Esophagus muscularis mucosa (tissue), 4 donors: Measurements from ENCODE around the gene CPNE1. TPM values are rescaled to one million over a fixed set of nuclear protein-coding genes. Genes with fewer than 3 reads are reported as not detected.

Experiments
- DNase-seq: peaks from one replicate; pipeline ENCODE4 v3.0.0-alpha.2; 2017; ENCODE audit errors: extremely low spot score
- H3K27ac ChIP-seq, 4 donors: fragments of 200-600 bp; sonication (generic); replicated peaks in 1 of 4; 1 replicate in 3 of 4; 2 replicates in 1 of 4; pipeline ENCODE4 v1.5.1; 2016 to 2019; ENCODE audit warnings: mild to moderate bottlenecking in 1 of 4
- H3K27me3 ChIP-seq, 4 donors: fragments of 200-600 bp; sonication (generic); one replicate each; pipeline versions ENCODE4 v1.5.1 to v1.6.0; 2016 to 2019
- H3K36me3 ChIP-seq, 4 donors: fragments of 200-600 bp; sonication (generic); one replicate each; pipeline ENCODE4 v1.5.1; 2016 to 2019
- H3K4me1 ChIP-seq, 4 donors: fragments of 200-600 bp; sonication (generic); one replicate each; pipeline ENCODE4 v1.5.1; 2016 to 2019
- H3K4me3 ChIP-seq, 4 donors: fragments of 200-600 bp; sonication (generic); 1 replicate in 2 of 4; 2 replicates in 2 of 4; pipeline ENCODE4 v1.5.1; 2016 to 2019; ENCODE audit warnings: mild to moderate bottlenecking in 4 of 4, moderate library complexity in 1 of 4
- H3K9me3 ChIP-seq, 4 donors: fragments of 200-600 bp; sonication (generic); 1 replicate in 3 of 4; 2 replicates in 1 of 4; pipeline ENCODE4 v1.5.1; 2016 to 2019
- EP300 ChIP-seq: sonication (generic); formaldehyde crosslinking; IDR thresholded peaks from one replicate; pipeline ENCODE4 v1.6.1; 2017; ENCODE audit warnings: antibody characterized with exemption
- POLR2A ChIP-seq: fragments of 450-650 bp; IDR thresholded peaks from one replicate; pipeline ENCODE4 v1.6.1; 2017; ENCODE audit warnings: antibody characterized with exemption, moderate library complexity, mild to moderate bottlenecking, low read depth
- POLR2AphosphoS5 ChIP-seq, 2 donors: sonication (generic); formaldehyde crosslinking; IDR thresholded peaks; one replicate each; pipeline ENCODE4 v1.6.1; 2017; ENCODE audit warnings: antibody characterized with exemption in 2 of 2
- WGBS: methylation state at CpG from one replicate; pipeline ENCODE4 v1.1.5; 2018; 5-methylcytosine and 5-hydroxymethylcytosine counted together
- intact Hi-C: fragments of 100-400 bp; cut with DNase I; formaldehyde crosslinking; loops from one replicate; pipeline ENCODE4 v1.15.1; 2023
- total RNA-seq, 4 donors: library from RNA; depleted of rRNA; stranded (reverse); fragments of >200 nt; gene quantifications; one replicate each; pipeline versions ENCODE4 v1.1.0 to v1.2.1, GENCODE V29; 2016
- TF ChIP-seq, protein P1 (sequence below), 3 experiments: fragments of 200-600 bp in 2 of 3; fragments of 450-650 bp in 1 of 3; sonication (generic) in 2 of 3; IDR thresholded peaks; one replicate each; pipeline ENCODE4 v1.5.1; 2017 to 2019; ENCODE audit warnings: antibody characterized with exemption in 3 of 3, mild to moderate bottlenecking in 2 of 3, moderate library complexity in 1 of 3

The CPNE1 gene
- total RNA-seq, 4 donors from 2014 or later: 23.0 to 148 (median 99.9) TPM

DNA sequence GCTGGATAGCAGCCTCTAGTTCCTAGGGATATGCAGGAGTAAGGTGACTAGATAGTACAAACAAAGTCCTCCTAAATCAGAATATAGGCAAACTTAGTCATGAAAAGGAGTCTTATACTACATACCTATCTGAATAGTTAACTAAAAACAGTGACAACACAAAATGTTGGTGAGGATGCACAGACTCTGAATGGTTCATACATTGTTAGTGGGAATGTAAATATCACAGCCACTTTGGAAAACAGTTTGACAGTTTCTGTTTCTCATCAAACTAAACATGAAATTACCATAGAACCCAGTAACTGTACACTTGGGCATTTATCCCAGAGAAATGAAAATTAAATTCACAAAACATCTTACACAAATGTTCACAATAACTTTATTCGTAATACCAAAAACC, 17.3 kb upstream of the CPNE1 start:
- H3K4me1 ChIP-seq: no peaks in the 10 kb centered on the region
- H3K4me3 ChIP-seq: no peak overlapping the region
- no peaks in the 10 kb centered on the region for H3K27me3 ChIP-seq
- no peak for TF ChIP-seq EP300
- TF ChIP-seq POLR2AphosphoS5 (IDR thresholded peaks at IDR 0.05): no peak
- no peak for TF ChIP-seq POLR2A
- TF ChIP-seq, protein P1, sequence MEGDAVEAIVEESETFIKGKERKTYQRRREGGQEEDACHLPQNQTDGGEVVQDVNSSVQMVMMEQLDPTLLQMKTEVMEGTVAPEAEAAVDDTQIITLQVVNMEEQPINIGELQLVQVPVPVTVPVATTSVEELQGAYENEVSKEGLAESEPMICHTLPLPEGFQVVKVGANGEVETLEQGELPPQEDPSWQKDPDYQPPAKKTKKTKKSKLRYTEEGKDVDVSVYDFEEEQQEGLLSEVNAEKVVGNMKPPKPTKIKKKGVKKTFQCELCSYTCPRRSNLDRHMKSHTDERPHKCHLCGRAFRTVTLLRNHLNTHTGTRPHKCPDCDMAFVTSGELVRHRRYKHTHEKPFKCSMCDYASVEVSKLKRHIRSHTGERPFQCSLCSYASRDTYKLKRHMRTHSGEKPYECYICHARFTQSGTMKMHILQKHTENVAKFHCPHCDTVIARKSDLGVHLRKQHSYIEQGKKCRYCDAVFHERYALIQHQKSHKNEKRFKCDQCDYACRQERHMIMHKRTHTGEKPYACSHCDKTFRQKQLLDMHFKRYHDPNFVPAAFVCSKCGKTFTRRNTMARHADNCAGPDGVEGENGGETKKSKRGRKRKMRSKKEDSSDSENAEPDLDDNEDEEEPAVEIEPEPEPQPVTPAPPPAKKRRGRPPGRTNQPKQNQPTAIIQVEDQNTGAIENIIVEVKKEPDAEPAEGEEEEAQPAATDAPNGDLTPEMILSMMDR (IDR thresholded peaks at IDR 0.05): no peak
- WGBS: 87% methylated on average over 1 of the region's 1 CpG
- H3K36me3 ChIP-seq: peaks cover 20 to 91% (median 42%) of the 10 kb centered on the region in 4 donors
- no peak overlapping the region for H3K27ac ChIP-seq
- intact Hi-C loops: no loop called here
- no peak for DNase-seq
- no peaks in the 10 kb centered on the region for H3K9me3 ChIP-seq

DNA sequence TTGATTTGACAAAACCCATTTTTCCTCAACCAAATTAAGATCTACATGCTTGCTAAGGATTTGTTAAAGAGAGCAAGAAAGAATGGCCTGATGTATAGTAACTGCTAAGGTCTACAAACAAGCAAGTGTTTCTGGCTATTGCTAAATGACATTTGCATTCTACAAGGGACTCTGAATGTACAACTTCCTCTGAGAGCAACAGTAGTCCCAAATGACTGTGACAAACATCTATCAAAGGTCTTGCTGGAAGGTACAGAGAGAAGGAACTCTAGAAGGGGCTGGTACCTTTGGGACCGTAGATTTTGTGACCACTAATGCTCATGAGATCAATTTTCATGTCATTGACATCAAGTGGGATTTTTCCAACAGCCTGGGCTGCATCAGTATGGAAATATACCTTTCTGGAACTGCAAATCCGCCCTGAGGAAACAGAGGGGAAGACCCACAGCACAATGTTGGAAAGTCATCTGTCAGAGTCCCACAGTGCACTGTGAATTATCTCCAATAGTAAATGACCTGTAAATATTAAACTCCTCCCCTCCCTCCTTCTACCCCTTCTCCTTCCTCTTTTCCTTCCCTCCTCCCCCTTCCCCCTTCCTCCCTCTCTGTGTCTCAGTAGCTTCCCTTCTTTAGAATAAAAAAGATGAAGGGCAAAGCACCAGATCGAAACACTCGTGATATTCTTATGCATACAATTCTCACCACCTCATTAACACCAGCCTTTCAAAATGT, 15.9 kb upstream of the CPNE1 start:
- Histone ChIP-seq H3K36me3 (peaks cover 20 to 83% (median 40%) of the 10 kb centered on the region in 4 donors), H3K27me3 (no peaks in the 10 kb centered on the region), H3K9me3 (no peaks in the 10 kb centered on the region), H3K4me3 (no peak overlapping the region), H3K27ac (no peak overlapping the region), H3K4me1 (no peaks in the 10 kb centered on the region)
- intact Hi-C loops: no loop called here
- 78% methylated on average over 4 of the region's 4 CpGs for WGBS
- DNase-seq: no peak
- TF ChIP-seq POLR2AphosphoS5 (IDR thresholded peaks at IDR 0.05) (no peak), POLR2A (no peak), EP300 (no peak)
- TF ChIP-seq, protein P1 (IDR thresholded peaks at IDR 0.05): no peak

DNA sequence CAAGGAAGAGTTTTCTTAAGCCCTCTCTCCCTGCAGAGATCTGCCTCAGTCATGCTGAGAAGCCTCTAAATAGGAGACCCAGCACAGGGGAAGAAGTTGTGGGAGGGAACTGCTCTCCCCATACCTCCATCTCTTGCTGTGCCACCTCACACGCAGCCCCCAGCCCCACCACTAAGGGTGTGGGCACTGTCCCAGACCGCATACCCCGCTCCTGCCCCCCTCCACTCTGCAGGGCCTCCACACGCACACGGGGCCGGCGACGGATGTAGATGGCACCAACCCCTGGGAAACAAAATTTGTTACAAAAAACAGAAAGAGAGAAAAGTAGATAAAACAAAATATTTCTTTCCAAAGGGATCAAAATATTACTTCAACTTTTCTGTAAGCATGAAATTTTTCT, 10.2 kb upstream of the CPNE1 start:
- no peaks in the 10 kb centered on the region for H3K9me3 ChIP-seq
- TF ChIP-seq POLR2AphosphoS5 (IDR thresholded peaks at IDR 0.05) (no peak), EP300 (no peak), POLR2A (no peak)
- TF ChIP-seq, protein P1 (IDR thresholded peaks at IDR 0.05): no peak
- peaks cover 43 to 86% (median 69%) of the 10 kb centered on the region in 4 donors for H3K36me3 ChIP-seq
- intact Hi-C loops: no loop called here
- no peak overlapping the region for H3K4me3 ChIP-seq
- H3K4me1 ChIP-seq: no peaks in the 10 kb centered on the region
- H3K27me3 ChIP-seq: no peaks in the 10 kb centered on the region
- H3K27ac ChIP-seq: no peak overlapping the region
- DNase-seq: peak; percentile 37
- 96% methylated on average over 8 of the region's 8 CpGs for WGBS

DNA sequence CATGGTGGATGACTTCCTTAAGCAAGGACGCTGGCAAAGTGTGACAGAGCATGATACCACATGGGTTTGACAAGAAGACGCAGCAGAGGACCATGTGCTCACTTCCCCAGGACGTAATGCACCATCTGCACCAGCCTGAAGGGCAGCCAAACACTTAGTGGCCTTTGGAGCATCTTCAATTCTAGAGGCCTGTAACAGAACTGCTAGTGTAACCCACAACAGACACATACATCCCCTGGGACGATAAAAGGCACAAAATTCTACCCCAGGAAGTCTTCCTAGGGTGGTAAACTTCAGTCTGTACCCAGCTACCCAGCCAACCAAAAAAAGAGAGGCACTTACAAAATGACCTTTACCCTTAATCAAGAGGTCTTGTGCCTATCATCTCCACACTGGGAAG, 9.2 kb upstream of the CPNE1 start:
- H3K4me3 ChIP-seq: no peak overlapping the region
- WGBS: 78% methylated on average over 4 of the region's 4 CpGs
- no peaks in the 10 kb centered on the region for H3K9me3 ChIP-seq
- no peaks in the 10 kb centered on the region for H3K4me1 ChIP-seq
- no peak for TF ChIP-seq POLR2A
- no peak for TF ChIP-seq EP300
- no peak for TF ChIP-seq POLR2AphosphoS5 (IDR thresholded peaks at IDR 0.05)
- TF ChIP-seq, protein P1 (IDR thresholded peaks at IDR 0.05): no peak
- peaks cover 51 to 86% (median 75%) of the 10 kb centered on the region in 4 donors for H3K36me3 ChIP-seq
- DNase-seq: peak; percentile 57
- no peak overlapping the region for H3K27ac ChIP-seq
- no peaks in the 10 kb centered on the region for H3K27me3 ChIP-seq
- intact Hi-C loops: no loop called here

DNA sequence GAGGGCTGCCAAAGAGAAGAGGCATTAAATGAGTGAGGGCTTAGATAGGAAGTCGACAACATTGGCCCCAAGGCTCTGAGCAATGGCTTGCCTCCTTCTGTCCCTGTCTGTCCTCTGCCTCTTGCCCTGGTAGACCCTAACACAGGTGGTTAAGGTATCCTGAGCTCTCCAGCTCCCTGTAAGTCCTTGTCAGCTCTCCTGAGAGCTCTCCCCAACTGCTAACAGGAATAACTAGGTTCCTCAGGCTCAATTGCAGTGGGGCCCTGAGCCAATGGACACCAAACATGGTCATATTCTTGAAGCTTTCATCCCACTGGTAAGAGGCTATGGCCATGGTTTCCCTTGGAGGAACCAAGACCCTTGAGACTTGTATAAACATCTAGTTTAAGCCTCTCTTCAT, 5.0 kb upstream of the CPNE1 start:
- no peak for TF ChIP-seq POLR2AphosphoS5 (IDR thresholded peaks at IDR 0.05)
- TF ChIP-seq, protein P1 (IDR thresholded peaks at IDR 0.05): no peak
- no peak for TF ChIP-seq EP300
- no peak for TF ChIP-seq POLR2A
- no CpG with 5 or more reads among the region's 1 CpG for WGBS
- peak; percentile 55 for DNase-seq
- H3K27ac ChIP-seq: no peak overlapping the region
- peaks cover 0 to 7% (median 0%) of the 10 kb centered on the region in 4 donors for H3K4me1 ChIP-seq
- no peaks in the 10 kb centered on the region for H3K9me3 ChIP-seq
- no peaks in the 10 kb centered on the region for H3K27me3 ChIP-seq
- peaks cover 46 to 73% (median 62%) of the 10 kb centered on the region in 4 donors for H3K36me3 ChIP-seq
- H3K4me3 ChIP-seq: no peak overlapping the region
- intact Hi-C loops: no loop called here
